Activated naive CD8-positive, alpha-beta T cell treated with anti-CD3 and anti-CD28 coated beads, Interleukin-2, amount 50 U/mL, for 24 hours (primary cell): ENCODE data around the gene ZNF211.

Source experiments
- ATAC-seq: fragments of 150-1000 bp; cut with Tn5 transposase; one replicate; pipeline ENCODE4 v1.10.0; 2021
- DNase-seq: peaks from one replicate; pipeline ENCODE4 v3.0.0; 2021
- H3K27ac Mint-ChIP-seq: one replicate; pipeline ENCODE4 v1.8.0; 2021; ENCODE audit warnings: mild to moderate bottlenecking, mixed read lengths
- H3K27me3 Mint-ChIP-seq: one replicate; pipeline ENCODE4 v1.8.0; 2021; ENCODE audit warnings: mixed read lengths
- H3K36me3 Mint-ChIP-seq: one replicate; pipeline ENCODE4 v1.8.0; 2021; ENCODE audit warnings: low read depth, mixed read lengths
- H3K4me1 Mint-ChIP-seq: one replicate; pipeline ENCODE4 v1.8.0; 2021; ENCODE audit warnings: mixed read lengths
- H3K4me3 Mint-ChIP-seq: one replicate; pipeline ENCODE4 v1.8.0; 2021; ENCODE audit warnings: mild to moderate bottlenecking, moderate library complexity, mixed read lengths
- H3K9me3 Mint-ChIP-seq: one replicate; pipeline ENCODE4 v1.8.0; 2021; ENCODE audit warnings: mixed read lengths

Gene ZNF211

GRCh38 chr19:57675881-57676280 is 42.9 kb downstream of the ZNF211 start:
- Mint-ChIP-seq H3K4me3 (no peak overlapping the region), H3K4me1 (no peaks in the 10 kb centered on the region), H3K27me3 (peaks cover 10% of the 10 kb centered on the region), H3K9me3 (peaks cover 16% of the 10 kb centered on the region), H3K27ac (no peak overlapping the region), H3K36me3 (peaks cover 9% of the 10 kb centered on the region)
- DNase-seq (no peak), ATAC-seq (no peak)

DNA sequence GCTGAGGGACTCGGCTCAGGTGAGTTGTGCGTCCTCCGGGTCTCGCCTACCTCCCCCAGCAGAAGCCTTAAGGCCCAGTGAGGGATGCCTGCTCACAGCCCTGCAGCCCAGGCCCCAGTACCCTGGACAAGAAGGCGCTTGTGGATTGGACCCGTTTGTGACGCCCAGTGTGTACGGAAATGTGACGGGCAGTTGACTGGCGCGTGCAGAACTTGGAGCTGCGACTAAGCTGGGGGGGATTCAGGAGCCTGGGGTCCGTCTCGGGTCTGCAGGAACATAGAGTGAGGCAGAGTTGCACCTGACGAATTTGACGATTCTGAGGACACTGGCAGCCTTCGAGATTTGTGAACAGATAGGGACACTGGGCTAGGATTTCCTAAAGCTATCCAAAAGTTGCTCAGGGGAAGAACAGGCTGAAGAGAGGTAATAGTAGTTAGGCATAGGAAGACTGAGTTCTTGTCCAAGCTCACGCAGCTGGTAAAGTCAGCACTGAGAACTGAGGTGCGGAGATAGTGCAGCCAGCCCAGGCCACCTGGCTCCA is 49.3 kb downstream of the ZNF211 start:
- peak overlapping the region; percentile 93 for H3K27ac Mint-ChIP-seq
- peaks cover under 1% of the 10 kb centered on the region for H3K27me3 Mint-ChIP-seq
- peaks cover 64% of the 10 kb centered on the region for H3K36me3 Mint-ChIP-seq
- H3K9me3 Mint-ChIP-seq = peaks cover 62% of the 10 kb centered on the region
- H3K4me3 Mint-ChIP-seq = peak overlapping the region; percentile 90
- DNase-seq (no peak), ATAC-seq (no peak)
- H3K4me1 Mint-ChIP-seq = peaks cover 34% of the 10 kb centered on the region

- H3K27ac Mint-ChIP-seq = no peak overlapping the region
- no peak overlapping the region for H3K4me3 Mint-ChIP-seq
- H3K4me1 Mint-ChIP-seq = peaks cover 29% of the 10 kb centered on the region
- H3K9me3 Mint-ChIP-seq = peaks cover 80% of the 10 kb centered on the region
- DNase-seq (no peak), ATAC-seq (no peak)
- H3K36me3 Mint-ChIP-seq = peaks cover 94% of the 10 kb centered on the region
- H3K27me3 Mint-ChIP-seq = no peaks in the 10 kb centered on the region
Observed at GRCh38 chr19:57686727-57687126, 53.8 kb downstream of the ZNF211 start.

- Mint-ChIP-seq H3K4me1 (peaks cover 23% of the 10 kb centered on the region), H3K9me3 (peaks cover 77% of the 10 kb centered on the region), H3K36me3 (peaks cover 92% of the 10 kb centered on the region), H3K27ac (no peak overlapping the region), H3K4me3 (no peak overlapping the region), H3K27me3 (no peaks in the 10 kb centered on the region)
- DNase-seq (no peak), ATAC-seq (no peak)
Observed at GRCh38 chr19:57687363-57688010, 54.5 kb downstream of the ZNF211 start.

- Mint-ChIP-seq H3K4me1 (peaks cover 16% of the 10 kb centered on the region), H3K9me3 (peaks cover 75% of the 10 kb centered on the region), H3K27ac (no peak overlapping the region), H3K27me3 (no peaks in the 10 kb centered on the region), H3K36me3 (peaks cover 91% of the 10 kb centered on the region), H3K4me3 (no peak overlapping the region)
- no peak for ATAC-seq
- no peak for DNase-seq
Observed at GRCh38 chr19:57688011-57688763, 55.2 kb downstream of the ZNF211 start.

- no peaks in the 10 kb centered on the region for H3K27me3 Mint-ChIP-seq
- no peak overlapping the region for H3K4me3 Mint-ChIP-seq
- DNase-seq (no peak), ATAC-seq (no peak)
- H3K36me3 Mint-ChIP-seq = peaks cover 87% of the 10 kb centered on the region
- peaks cover 70% of the 10 kb centered on the region for H3K9me3 Mint-ChIP-seq
- H3K4me1 Mint-ChIP-seq = peaks cover 3% of the 10 kb centered on the region
- no peak overlapping the region for H3K27ac Mint-ChIP-seq
Observed at GRCh38 chr19:57689750-57690149, 56.8 kb downstream of the ZNF211 start.
